DND-41 (cell line): ENCODE data around the gene CRELD1.
"Not testable (repeated sequence)": the region's sequence is repeated elsewhere in the genome, so short reads cannot be mapped to it uniquely, and the experiment has no call there.

Experiments used
- ATAC-seq: fragments of 200-7000 bp; cut with Tn5 transposase; 3 replicates; pipeline ENCODE4 v1.9.1; 2021; ENCODE audit warnings: low read depth; ENCODE audit not compliant: insufficient read depth
- DNase-seq: peaks from one replicate; pipeline ENCODE4 v3.0.0-alpha.2; 2020
- H2AFZ ChIP-seq: 2 replicates; pipeline ENCODE4 v1.6.0; 2012; ENCODE audit warnings: low read depth, low read length
- H3K27ac ChIP-seq: 2 replicates; pipeline ENCODE4 v1.5.1; 2012; ENCODE audit warnings: low read length, inconsistent platforms
- H3K27me3 ChIP-seq: fragments of 200-600 bp; sonication (generic); 2 replicates; pipeline ENCODE4 v1.6.0; 2012; ENCODE audit warnings: low read length, mild to moderate bottlenecking, inconsistent platforms; ENCODE audit not compliant: insufficient read depth, poor library complexity
- H3K36me3 ChIP-seq: 2 replicates; pipeline ENCODE4 v1.5.1; 2012; ENCODE audit warnings: low read length, inconsistent platforms; ENCODE audit not compliant: insufficient read depth
- H3K4me1 ChIP-seq: 2 replicates; pipeline ENCODE4 v1.5.1; 2012; ENCODE audit warnings: mild to moderate bottlenecking, low read length; ENCODE audit not compliant: insufficient read depth
- H3K4me2 ChIP-seq: 2 replicates; pipeline ENCODE4 v1.6.0; 2012; ENCODE audit warnings: mild to moderate bottlenecking, moderate library complexity, low read length, inconsistent platforms; ENCODE audit not compliant: insufficient read depth
- H3K4me3 ChIP-seq, 2 experiments: fragments of 200-600 bp in 1 of 2; shearing (Covaris generic) in 1 of 2; 2 replicates each; pipeline ENCODE4 v1.5.1; 2012 to 2016; ENCODE audit warnings: inconsistent platforms in 2 of 2, low read length in 2 of 2, mild to moderate bottlenecking in 2 of 2, low read depth in 1 of 2, moderate library complexity in 1 of 2
- H3K79me2 ChIP-seq: 2 replicates; pipeline ENCODE4 v1.6.0; 2012; ENCODE audit warnings: low read length, inconsistent platforms; ENCODE audit not compliant: insufficient read depth
- H3K9ac ChIP-seq: 2 replicates; pipeline ENCODE4 v1.6.0; 2012; ENCODE audit warnings: low read depth, mild to moderate bottlenecking, inconsistent platforms, low read length, moderate library complexity
- H3K9me3 ChIP-seq: 2 replicates; pipeline ENCODE4 v1.5.1; 2012; ENCODE audit warnings: low read length, moderate library complexity, mild to moderate bottlenecking, inconsistent platforms; ENCODE audit not compliant: insufficient read depth, severe bottlenecking
- H4K20me1 ChIP-seq: 2 replicates; pipeline ENCODE4 v1.6.0; 2012; ENCODE audit warnings: low read length; ENCODE audit not compliant: insufficient read depth
- EZH2 ChIP-seq: IDR thresholded peaks from 3 replicates; pipeline ENCODE4 v1.6.1; 2012; ENCODE audit warnings: borderline replicate concordance, low read depth, mild to moderate bottlenecking, moderate library complexity, low read length, inconsistent platforms; ENCODE audit not compliant: severe bottlenecking
- TF ChIP-seq, protein P1 (sequence below): IDR thresholded peaks from 2 replicates; pipeline ENCODE4 v1.5.1; 2012; ENCODE audit warnings: borderline replicate concordance, low read length, moderate library complexity, mild to moderate bottlenecking; ENCODE audit not compliant: poor library complexity, severe bottlenecking; ENCODE audit errors: extremely low read depth

CRELD1 gene

DNA sequence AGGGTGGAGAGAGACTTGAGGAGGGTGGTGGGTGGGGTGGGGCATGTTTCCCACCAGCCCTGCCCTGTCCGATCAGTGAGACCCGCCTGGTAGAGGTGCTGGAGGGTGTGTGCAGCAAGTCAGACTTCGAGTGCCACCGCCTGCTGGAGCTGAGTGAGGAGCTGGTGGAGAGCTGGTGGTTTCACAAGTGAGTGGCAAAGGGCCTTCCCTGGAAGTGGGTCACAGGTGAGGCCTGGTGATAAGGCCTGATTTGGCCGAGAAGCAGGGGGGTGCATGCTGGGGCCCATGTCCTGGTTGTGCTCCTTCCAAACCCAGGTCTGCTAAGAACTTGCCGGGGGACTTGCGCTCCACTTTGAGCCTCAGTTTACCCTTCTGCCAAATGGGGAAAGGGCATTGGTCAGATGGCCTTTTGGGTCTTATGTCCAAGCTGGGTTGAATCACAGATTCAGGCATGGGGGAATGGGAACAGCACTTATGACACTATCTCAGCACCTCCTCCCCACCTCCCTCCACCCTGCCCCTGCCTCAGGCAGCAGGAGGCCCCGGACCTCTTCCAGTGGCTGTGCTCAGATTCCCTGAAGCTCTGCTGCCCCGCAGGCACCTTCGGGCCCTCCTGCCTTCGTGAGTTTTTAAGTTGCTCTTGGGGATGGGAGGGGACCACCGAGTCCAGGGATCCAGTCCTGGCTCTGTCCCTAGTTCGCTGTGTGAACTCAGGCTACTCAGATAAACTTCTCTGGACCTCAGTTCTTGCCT is 4.0 kb downstream of the CRELD1 start:
- TF ChIP-seq, protein P1, sequence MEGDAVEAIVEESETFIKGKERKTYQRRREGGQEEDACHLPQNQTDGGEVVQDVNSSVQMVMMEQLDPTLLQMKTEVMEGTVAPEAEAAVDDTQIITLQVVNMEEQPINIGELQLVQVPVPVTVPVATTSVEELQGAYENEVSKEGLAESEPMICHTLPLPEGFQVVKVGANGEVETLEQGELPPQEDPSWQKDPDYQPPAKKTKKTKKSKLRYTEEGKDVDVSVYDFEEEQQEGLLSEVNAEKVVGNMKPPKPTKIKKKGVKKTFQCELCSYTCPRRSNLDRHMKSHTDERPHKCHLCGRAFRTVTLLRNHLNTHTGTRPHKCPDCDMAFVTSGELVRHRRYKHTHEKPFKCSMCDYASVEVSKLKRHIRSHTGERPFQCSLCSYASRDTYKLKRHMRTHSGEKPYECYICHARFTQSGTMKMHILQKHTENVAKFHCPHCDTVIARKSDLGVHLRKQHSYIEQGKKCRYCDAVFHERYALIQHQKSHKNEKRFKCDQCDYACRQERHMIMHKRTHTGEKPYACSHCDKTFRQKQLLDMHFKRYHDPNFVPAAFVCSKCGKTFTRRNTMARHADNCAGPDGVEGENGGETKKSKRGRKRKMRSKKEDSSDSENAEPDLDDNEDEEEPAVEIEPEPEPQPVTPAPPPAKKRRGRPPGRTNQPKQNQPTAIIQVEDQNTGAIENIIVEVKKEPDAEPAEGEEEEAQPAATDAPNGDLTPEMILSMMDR: no peak
- TF ChIP-seq EZH2: no peak
- Histone ChIP-seq H3K27ac (no peak overlapping the region), H3K27me3 (no peaks in the 10 kb centered on the region), H3K4me3 (no peak overlapping the region), H3K79me2 (peaks cover 12% of the 10 kb centered on the region), H3K9me3 (no peaks in the 10 kb centered on the region), H3K36me3 (peaks cover 23% of the 10 kb centered on the region), H2AFZ (no peak overlapping the region), H3K4me2 (no peak overlapping the region), H3K9ac (no peak overlapping the region), H3K4me1 (peaks cover 31% of the 10 kb centered on the region), H4K20me1 (no peaks in the 10 kb centered on the region)
- no peak for DNase-seq
- ATAC-seq: no peak

DNA sequence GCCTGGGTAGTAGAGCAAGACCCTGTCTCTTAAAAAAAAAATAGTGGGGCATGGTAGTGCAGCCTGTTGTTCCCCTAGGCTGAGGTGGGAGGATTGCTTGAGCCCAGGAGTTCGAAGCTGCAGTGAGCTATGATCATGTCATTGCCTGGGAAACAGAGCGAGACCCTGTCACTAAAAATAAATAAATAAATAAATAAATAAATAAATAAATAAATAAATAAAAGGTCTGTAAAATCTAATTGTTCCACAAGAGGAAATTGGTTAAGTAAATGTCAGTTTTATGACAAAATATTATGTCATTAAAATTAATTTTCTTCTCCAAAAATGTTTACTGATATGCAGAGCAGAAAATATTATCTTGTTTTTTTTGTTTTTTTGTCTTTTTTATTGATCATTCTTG is 5.3 kb downstream of the CRELD1 start:
- Histone ChIP-seq H3K27me3 (no peaks in the 10 kb centered on the region), H3K9me3 (no peaks in the 10 kb centered on the region), H3K4me2 (no peak overlapping the region), H3K4me1 (peaks cover 22% of the 10 kb centered on the region), H2AFZ (no peak overlapping the region), H3K36me3 (peaks cover 26% of the 10 kb centered on the region), H4K20me1 (no peaks in the 10 kb centered on the region), H3K27ac (no peak overlapping the region), H3K9ac (no peak overlapping the region), H3K4me3 (no peak overlapping the region), H3K79me2 (peaks cover 11% of the 10 kb centered on the region)
- ATAC-seq: no peak
- no peak for DNase-seq
- TF ChIP-seq EZH2: no peak
- TF ChIP-seq, protein P1: no peak

DNA sequence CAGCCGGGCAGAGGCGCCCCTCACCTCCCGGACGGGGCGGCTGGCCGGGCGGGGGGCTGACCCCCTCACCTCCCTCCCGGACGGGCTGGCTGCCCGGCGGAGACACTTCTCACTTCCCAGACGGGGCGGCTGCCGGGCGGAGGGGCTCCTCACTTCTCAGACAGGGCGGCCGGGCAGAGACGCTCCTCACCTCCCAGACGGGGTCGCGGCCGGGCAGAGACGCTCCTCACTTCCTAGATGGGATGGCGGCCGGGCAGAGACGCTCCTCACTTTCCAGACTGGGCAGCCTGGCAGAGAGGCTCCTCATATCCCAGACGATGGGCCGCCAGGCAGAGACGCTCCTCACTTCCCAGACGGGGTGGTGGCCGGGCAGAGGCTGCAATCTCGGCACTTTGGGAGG is 6.3 kb downstream of the CRELD1 start:
- DNase-seq, H4K20me1 ChIP-seq, H3K27ac ChIP-seq, H2AFZ ChIP-seq, H3K4me3 ChIP-seq, H3K9ac ChIP-seq, H3K4me2 ChIP-seq, H3K9me3 ChIP-seq, ATAC-seq, H3K79me2 ChIP-seq, H3K27me3 ChIP-seq: not testable (repeated sequence)
- H3K4me1 ChIP-seq: peaks cover 13% of the 10 kb centered on the region
- H3K36me3 ChIP-seq: peaks cover 28% of the 10 kb centered on the region

DNA sequence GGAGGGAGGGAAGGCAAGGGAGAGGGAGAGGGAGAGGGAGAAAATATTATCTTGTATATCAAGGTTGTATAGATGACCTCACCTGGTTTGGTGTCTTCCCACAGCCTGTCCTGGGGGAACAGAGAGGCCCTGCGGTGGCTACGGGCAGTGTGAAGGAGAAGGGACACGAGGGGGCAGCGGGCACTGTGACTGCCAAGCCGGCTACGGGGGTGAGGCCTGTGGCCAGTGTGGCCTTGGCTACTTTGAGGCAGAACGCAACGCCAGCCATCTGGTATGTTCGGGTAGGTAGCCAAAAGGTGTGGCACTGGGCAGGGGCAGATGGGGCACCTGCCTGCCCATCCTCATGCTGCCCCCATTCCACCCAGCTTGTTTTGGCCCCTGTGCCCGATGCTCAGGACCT is 7.1 kb downstream of the CRELD1 start:
- Histone ChIP-seq H3K4me1 (peaks cover 4% of the 10 kb centered on the region), H3K27ac (no peak overlapping the region), H3K9ac (no peak overlapping the region), H3K79me2 (no peaks in the 10 kb centered on the region), H3K9me3 (no peaks in the 10 kb centered on the region), H4K20me1 (no peaks in the 10 kb centered on the region), H3K4me2 (no peak overlapping the region), H3K27me3 (no peaks in the 10 kb centered on the region), H3K36me3 (peaks cover 28% of the 10 kb centered on the region), H3K4me3 (no peak overlapping the region), H2AFZ (no peak overlapping the region)
- DNase-seq (no peak), ATAC-seq (no peak)
- TF ChIP-seq, protein P1: no peak
- TF ChIP-seq EZH2: no peak
